SU-DHL-6 (cell line): ENCODE data around the gene PDIA5.

ENCODE experiments used
- CTCF ChIP-seq: fragments of 200-600 bp; sonication (generic); IDR thresholded peaks from one replicate; pipeline ENCODE4 v1.5.1; 2017; ENCODE audit warnings: antibody characterized with exemption, mild to moderate bottlenecking, low read length, moderate library complexity; ENCODE audit not compliant: insufficient read depth, poor library complexity, severe bottlenecking
- EZH2phosphoT487 ChIP-seq: fragments of 200-600 bp; sonication (generic), shearing (Covaris generic); conservative IDR thresholded peaks from 2 replicates; pipeline ENCODE4 v1.6.1; 2018; ENCODE audit warnings: mild to moderate bottlenecking, antibody characterized with exemption, low read length, moderate library complexity, mixed read lengths

GRCh38 chr3:123075359-123075758 is 8.5 kb downstream of the PDIA5 start:
- TF ChIP-seq CTCF: no peak
- TF ChIP-seq EZH2phosphoT487: no peak
